HG03565 (cell line): Measurements from ENCODE around the gene FSIP2.

Experiments
- ATAC-seq: cut with Tn5 transposase; IDR thresholded peaks from one replicate; pipeline ENCODE4 v1.9.1; 2021; ENCODE audit warnings: mild to moderate bottlenecking, moderate library complexity; ENCODE audit not compliant: unreplicated experiment

Gene FSIP2, protein sequence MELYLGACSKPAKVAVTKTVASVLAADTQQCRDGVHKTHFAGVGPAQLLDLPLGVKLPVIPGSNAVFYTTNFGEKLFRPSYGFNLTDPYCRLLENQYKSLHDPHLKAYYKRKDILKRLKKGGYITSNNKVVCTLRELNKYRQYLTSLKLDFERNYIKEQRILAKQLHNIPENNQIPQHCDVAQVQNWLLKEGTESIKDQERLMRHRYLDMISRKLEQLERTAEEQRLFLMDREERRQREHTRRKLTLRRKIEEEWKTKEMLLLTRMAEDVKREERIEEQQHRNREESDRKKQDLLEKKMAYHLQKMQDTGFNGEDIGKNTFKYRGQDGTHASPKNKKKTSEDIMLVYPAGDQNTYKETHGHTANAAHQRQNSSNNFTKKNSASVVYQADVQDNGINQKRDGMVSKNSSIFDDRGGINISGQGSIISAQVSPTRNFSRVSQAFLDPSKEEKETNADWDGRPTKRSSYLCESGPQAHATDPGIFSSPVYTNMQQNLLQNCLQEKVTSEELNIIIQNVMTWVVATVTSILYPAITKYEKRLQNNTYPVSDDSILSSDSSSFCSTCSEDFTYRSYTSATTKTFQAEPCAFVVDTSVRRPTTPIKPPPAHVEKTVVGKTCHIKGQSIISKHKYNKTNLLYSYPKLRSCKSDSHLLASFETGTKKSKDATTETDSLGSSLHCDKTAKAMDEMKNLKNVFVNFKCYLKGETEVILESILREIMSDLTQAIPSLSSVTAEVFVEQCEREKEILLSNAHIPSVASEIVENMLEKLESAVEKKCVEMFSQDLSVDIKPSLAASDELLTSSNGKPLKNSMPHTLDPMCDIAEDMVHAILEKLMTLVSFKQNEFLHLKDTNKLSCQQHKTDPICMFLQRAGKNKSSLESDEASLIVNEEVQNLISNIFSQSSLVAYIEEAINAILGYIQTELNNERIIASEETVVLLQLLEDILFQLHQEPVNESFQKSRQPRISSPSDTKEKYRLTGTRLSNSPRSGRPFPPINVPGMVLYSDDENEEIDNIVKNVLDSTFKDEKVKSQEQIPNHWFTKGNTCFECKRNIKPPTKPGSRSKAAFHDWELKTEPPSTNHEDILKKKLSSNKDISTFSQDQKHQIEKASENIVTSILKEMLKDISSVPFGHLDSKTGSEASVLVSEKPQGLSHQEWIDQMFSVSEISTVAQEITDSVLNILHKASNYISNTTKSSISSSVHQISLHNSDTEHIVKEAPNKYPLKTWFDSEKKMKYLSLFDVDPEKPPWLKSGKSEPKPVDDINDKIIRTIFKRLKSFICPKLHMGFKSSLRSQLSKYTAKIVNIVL (N-terminal part only)

DNA sequence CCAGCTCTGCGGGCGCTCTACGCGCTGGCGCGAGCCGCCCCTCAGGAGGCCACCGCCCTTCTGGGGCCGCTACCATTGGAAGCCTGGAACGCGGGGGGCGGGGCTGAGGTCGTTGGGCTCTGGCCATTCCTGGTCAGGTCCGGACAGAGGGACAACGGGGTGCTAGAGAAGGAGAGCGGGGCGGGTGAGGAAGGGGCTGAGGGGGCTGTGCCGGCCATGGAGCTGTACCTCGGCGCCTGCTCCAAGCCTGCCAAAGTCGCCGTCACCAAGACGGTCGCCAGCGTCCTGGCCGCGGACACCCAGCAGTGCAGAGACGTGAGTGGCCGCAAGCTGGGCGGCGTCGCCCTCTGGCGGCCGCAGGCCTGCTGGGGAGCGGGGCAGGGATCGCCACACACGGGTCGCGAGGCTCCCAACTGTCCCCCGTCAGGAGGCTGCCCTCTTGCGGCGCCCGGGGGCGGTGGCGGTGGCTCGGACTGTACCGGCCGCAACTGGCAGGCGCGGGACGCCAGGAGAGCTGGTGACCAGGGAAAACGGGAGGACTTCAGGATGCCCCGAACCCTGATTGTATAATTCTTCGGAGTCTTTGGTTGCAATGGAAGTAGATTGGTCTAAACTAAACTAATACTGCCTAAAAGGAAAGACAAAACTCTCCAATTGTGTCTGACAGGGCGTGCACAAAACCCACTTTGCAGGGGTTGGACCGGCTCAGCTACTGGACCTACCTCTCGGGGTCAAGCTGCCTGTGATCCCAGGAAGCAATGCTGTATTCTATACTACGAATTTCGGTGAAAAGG lies at the start of gene FSIP2:
TSS of gene FSIP2 (plus strand) at position 126 of the 794 bp plus-strand sequence. CDS start at position 217, 91 bp downstream.
- ATAC-seq: peak; percentile 95

DNA sequence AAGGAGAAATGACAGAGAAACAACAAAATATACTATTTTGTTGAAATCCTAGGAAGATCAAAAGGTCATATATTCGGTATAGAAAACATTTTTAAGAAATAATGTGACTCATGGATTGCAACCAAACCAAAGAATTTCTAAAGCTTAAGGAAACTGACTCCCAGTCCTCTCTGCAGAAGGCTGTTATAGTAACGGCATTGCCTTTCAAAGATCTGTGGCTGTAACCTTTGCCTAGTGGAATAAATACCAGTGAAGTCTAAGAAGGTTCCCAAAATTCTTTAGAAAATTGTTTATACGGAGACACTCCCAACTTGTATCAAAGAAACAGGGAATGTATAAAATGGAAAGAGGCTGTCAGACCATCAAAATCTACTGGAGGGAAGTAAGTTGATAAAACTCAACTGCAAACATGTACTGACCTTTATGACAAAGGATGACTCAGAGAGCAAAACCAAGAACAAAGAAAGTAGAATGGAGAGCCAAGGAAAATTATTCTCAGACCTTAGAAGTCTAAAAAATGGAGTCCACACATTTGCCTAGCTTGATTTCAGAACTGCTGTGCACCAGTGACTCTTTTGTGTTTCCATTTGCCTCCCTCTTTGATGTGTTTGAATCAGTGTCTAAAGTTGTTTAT lies 48.6 kb upstream of the FSIP2 start:
- no peak for ATAC-seq

DNA sequence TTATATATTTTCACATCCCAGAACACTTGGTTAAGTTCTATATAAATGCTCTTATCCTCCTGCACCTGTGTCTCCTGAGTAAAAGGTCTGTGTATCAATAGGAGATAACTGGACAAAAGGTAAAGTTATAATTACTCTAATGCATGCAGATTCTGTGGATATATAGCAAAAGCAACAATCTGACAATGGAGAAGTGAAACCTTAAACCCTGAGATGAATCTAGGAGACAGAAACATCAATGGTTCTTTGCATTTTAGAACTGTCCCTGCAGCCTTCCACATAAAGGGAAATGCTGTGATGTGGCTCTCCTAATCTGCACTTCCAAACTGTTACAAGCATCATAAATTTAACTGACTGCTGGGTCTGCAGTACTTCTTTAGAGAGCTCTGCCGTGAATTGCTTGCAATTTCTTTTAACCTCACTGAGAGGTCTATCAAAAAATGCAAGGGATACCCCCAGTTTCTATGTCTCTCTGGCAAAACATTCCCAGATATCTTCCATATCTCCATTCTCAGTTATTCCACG lies 42.8 kb upstream of the FSIP2 start:
- ATAC-seq: no peak

DNA sequence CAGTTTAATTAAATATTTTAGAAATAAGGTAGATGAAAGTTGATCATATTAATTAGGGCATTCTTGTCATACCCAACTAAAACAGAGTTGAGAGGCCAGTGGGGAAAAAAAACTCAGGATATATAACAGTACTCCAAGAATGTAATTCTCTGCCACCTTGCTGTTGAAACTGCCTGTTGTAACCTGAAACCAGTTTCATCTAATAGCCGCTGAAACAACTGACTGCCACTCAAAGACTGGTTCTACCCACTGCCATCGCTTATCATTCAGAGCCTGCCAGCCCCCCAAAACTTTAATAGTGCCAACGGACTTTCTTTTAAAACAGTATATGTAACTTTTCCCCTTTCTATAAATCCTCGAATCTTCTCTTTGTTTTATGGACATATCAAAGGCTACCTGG lies 37.7 kb upstream of the FSIP2 start:
- ATAC-seq: no peak

DNA sequence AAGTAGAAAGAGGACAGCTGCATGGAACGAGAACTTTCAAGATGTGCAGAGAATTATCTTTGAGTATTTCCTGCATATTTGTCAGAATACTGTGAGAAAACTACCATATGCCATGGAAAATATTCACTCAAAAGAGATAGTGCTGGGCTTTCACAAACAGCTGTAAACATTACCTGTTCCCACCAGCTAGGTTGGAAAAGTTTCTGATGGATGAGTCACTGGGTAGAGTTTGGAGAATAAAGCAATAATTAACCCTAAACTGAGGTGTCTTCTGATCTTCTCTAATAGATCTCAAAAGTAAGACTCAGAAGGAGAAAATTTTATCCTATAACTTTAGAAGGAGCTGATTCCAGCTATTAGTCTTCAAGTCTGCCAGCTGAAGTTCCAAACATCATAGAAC lies 3.9 kb upstream of the FSIP2 start:
- no peak for ATAC-seq

DNA sequence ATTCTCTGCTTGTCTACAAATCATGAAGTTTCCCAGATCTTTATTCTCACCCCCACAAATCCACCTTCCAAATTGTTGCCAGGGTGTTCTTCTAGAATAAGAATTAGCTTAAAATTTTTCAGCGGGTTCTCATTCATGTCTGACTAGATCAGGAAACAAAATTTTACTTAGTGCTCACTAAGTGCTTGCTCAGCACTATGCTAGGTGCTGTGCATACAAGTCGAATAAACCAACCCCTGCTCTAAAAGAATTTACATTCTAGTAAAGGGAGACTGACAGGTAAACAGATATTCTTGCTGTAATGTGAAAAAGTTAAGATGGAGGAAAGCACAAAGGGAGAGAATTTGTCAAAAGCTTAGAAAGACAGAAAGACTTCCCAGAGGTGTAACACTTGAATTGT lies 2.4 kb upstream of the FSIP2 start:
- no peak for ATAC-seq

DNA sequence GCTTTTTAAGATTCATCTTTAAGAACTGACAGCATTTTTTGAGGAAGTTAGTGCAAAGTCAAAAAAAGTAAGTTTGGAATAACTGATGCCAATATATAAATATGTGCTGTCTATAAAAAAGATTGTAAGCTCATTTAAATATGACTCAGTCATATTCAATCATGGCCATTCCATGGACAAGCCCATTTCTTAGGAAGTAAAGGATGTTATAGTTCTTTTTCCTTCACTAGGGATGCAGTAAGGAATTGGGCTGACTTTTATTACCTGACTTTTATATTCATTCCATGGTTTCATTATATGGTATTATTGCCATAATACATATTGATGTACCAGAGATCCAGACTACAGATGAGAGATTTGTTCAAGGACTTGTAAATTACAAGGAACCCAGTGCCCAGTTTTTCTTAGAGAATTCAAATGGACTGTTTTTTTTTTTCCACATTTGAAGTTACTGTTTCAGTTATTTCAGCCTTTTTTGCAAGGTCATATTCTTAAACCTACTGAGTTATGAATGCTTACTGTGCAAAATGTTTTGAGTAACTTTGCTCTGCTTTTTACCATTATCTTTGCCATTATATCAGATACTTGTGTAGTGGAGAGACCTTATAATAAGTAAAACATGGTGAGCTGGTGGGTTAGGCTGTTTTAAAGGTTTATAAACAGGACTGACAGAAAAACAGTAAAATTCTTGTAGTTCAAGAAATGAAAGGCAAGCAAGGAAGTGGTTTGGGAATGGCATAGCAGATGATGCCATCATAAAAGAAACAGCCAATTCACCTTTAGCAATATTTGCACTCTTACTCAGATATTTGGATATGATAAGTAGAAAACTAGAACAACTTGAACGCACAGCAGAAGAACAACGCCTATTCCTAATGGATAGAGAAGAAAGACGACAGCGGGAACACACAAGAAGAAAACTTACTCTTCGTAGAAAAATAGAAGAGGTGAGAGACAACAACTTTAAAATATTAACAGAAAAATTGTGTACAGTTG lies 7.6 kb downstream of the FSIP2 start:
- ATAC-seq: no peak

DNA sequence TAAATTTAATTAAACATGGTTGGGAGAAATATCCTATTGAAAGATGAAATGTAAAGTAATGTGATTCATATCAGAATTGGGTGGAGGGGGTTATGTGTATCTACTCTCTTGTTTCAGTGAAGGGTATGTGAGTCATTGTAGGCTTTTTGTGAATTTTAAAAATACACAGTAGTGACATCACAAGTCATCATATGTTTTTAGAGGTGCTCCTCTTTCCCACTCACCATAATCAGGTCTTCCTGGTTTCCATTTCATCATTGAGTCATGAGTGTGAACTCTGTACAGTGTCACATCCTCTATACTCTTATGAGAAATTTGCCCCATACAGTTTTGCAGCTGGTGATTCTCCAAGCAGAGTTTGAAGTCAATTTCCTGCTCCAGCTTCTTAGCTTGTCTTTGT lies 18.8 kb downstream of the FSIP2 start:
- no peak for ATAC-seq

DNA sequence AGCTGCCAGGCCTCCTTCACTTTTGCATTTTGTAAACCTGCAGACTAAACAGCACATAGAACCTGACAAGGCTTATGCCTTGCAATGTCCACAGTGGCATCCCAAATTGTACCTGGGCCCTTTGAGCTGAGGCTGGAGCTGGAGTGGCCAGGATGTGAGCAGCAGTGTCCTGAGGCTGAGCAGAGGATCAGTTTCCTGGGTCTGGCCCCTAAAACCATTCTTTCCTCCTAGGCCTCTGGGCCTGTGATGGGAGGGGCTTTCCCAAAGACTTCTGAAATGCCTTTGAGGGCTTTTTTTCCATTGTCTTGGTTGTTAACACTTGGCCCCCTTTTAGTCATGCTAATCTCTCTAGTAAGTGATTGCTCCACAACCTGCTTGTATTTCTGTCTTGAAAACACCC lies 32.8 kb downstream of the FSIP2 start:
- no peak for ATAC-seq

DNA sequence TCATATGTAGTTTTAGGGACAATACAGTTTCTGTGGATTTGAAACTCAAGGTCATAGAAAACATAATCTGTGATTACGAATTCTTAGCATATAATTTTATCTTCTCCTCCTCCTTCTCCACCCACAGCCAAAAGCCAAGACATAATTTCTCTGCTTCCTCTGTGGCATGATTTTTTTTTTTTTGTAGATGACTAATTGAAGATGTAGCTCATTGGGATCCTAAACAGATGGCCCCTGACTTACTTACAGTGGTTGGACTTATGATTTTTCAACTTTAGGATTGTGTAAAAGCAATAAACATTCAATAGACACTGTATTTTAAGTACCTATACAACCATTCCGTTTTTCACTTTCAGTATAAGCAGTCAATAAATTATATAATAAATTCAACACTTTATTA lies 42.3 kb downstream of the FSIP2 start:
- ATAC-seq: no peak

DNA sequence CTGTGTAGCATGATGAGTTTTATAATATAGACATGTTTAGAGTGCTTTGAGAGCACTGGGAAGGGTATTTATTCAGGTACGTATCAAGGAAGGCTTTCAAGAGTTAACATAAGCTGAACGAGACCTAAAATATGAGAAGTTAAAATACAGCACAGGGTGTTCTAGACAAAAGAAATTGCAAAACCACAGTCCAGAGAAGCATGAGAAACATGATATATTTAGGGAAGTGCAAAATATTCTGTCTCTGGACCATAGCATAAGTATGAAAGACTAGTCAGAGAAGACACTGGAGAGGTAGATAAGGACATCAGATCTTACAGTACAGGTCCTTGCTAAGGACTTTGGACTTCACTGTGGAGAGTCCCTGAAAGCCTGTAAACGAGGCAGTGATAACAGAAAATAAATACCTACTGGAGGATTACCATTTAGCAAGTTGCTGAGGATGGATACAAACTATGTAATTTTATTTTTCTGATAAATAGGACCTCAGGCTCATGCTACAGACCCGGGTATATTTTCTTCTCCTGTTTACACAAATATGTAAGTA lies 43.7 kb downstream of the FSIP2 start:
- ATAC-seq: no peak

DNA sequence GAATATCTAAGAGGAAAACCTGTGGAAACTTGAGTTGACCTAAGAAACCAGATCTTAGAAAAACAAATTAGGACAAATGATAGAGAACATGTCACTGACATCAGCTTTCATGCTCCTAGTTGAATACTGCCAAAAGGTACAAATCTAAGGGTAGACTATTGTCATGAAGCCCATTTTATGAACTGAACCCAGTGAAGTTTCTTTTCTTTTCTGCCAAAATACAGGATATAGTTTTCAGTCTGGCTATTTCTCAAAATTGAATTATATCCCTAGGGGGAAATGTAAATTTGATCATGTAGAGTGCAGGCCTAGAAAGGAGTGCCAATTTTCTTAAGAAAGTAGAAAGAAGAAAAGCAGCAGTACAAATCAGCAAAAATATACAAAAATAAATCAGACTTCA lies 46.6 kb downstream of the FSIP2 start:
- no peak for ATAC-seq

DNA sequence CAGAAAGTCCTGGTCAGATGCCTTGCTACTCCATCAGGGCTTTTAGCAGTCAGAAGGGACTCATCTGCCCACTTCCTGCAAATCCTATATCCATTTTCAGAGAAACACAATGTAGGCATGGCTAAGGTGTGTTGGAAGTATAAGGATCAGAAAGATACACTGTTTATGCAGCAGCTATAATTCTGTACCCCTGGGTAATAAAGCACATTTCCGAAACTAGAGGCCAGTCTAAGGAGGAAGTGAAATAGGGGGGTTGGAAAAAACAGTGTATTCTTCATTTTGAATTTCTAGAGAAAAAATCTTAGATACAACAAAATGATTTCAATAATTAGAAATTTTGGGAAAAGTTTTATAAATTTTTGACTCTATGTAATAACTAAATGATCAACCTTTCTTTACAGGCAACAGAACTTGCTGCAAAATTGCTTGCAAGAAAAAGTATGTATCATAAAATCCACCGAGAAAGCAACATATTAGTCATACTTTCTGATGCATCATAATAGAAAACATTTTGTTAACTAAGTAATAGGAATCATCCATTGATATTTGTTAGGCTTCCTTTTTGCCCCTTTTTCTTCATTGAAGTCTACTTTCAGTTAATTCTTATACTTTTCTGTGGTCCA lies 47.4 kb downstream of the FSIP2 start:
- ATAC-seq: peak; percentile 69

DNA sequence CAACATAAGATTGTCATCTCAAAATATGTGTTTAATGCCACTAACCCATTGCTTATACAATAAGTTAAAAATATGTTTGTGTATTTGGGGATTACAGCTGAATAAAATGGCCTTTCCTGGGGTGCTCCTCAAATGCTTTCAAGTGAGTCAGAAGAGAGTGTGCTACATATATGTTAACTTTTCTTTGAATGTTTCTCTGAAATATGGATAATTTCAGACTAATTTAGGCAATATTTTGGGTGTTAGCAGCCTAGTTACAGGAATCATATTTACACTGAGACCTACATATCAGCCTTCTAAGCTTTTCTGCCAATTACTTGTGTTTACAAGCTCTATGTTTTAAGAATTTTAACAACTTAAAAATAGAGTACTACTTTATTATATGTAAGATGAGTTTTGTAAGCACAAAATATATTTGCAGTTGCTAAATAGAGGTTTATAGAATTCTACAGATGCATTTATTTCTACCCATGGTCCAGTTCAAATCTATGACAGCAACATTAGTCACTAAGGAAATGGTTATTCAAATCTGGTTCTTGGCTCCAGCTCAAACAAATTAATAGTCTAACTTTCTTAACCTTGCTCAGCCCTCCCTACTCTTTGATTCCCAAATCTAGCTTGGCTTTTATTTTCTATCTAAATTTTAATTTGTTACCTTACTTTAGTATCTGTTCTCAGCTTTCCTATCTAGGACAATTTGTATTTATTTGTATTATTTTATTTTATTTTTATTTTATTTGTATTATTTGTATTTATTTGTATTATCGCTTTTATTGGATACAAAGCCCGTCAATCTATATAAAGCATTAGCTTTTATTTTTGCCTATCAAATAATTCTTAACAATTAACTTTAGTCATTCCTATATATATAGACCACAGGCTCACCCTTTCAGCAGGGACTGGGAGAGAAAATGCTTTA lies 48.9 kb downstream of the FSIP2 start:
- ATAC-seq: no peak

DNA sequence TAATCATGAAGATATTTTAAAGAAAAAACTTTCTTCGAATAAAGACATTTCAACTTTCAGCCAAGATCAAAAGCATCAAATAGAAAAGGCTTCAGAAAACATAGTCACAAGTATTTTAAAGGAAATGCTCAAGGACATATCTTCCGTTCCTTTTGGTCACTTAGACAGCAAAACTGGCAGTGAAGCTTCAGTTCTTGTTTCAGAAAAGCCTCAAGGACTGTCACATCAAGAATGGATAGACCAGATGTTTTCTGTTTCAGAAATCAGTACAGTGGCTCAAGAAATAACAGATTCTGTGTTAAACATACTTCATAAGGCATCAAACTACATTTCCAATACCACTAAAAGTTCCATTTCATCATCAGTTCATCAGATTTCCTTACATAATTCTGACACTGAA lies 51.8 kb downstream of the FSIP2 start:
- ATAC-seq: peak; percentile 36

DNA sequence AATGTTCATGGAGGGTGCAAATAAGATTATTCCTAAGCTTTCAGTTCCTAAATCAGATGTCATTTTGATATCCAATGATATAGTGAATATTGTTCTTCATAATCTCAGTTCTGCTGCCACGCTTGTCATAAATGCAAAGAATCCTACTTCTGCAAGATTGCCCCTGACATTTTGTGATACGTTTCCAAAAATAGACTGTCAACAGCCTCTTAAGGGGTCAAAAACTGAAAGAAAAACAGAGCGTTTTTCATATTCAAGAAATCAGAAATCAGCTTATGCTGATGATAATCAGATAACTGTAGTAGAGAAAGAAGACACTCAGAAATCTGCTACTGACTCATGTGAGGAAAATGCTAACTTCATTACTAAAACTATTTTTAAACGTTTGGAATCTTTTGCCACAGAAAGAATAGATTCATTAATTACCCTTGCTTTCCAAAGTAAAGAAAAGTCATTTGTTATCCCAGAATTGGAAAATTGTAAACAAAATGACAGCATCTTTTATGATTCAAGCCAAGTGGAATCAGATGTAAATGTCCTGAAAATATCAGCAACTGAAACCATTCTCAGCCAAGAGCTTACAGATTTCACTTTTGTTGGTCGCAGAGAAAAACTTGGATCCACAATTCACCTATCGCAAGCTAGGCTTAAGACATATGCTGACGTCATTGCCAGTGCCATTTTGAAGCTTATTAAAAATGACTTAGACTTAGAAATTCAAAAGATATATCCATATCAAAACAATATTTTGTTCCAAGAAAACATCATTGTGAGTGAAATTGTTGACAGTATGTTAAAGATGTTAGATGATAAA lies 55.1 kb downstream of the FSIP2 start:
- ATAC-seq: no peak
